Heart left ventricle (tissue), 13 donors: Measurements from ENCODE around the gene OR4D6.

Source experiments
- CTCF ChIP-seq, 12 donors: fragments of 200-600 bp; sonication (generic) in 4 of 12; IDR thresholded peaks; one replicate each; pipeline versions ENCODE4 v1.5.0 to v1.8.0; 2018 to 2022; ENCODE audit warnings: antibody characterized with exemption in 12 of 12, mild to moderate bottlenecking in 5 of 12
- POLR2A ChIP-seq, 2 donors: fragments of 450-650 bp; IDR thresholded peaks; one replicate each; pipeline ENCODE4 v1.6.1; 2017; ENCODE audit warnings: antibody characterized with exemption in 2 of 2, mild to moderate bottlenecking in 2 of 2, moderate library complexity in 2 of 2
- donor health status: ischemic (EF 13 %, LVEDD 7.1; RV severe dilation, severe dysfunction).
- donor health status: DM: no; HTN: yes; CAD: no.
- donor health status: DM: no; HTN: no; CAD: no.
- donor health status: ischemic (EF 25% LVEDD 6.9; RV normal size, moderate dysfunction).
- donor health status: ischemic (EF 25% LVEDD 5.7; RV mildly dilated, moderate dysfunction).
- donor health status: ischemic (EF 35%, LVEDD 5.7; RV mildly dilated, moderate dysfunction).
- donor health status: nonischemic (EF 11% LVEDD 7.7; RV severe dilation, severe dysfunction).
- donor health status: DM: yes; HTN: yes; CAD: no.
- donor health status: PGD.
- donor health status: ischemic (EF 29% LVEDD 5.4; RV normal size, mild dysfunction).
- donor health status: nonischemic (EF 23%, LVEDD 6.1; RV moderate dilation, normal function).

- no peak for TF ChIP-seq CTCF (IDR thresholded peaks at IDR 0.05)
- TF ChIP-seq POLR2A (IDR thresholded peaks at IDR 0.05) = no peak
Observed at GRCh38 chr11:59413646-59414045, 43.1 kb upstream of the OR4D6 start.
